GM23248 (cell line): ENCODE measurements around the gene TLCD3A.

Experiments
- EZH2 ChIP-seq: fragments of 200-600 bp; sonication (generic); IDR thresholded peaks from 2 replicates; pipeline ENCODE4 v1.6.1; 2018; ENCODE audit warnings: antibody characterized with exemption, mild to moderate bottlenecking; ENCODE audit not compliant: insufficient read depth, poor library complexity, severe bottlenecking
- EZH2phosphoT487 ChIP-seq: fragments of 200-600 bp; sonication (generic); IDR thresholded peaks from 2 replicates; pipeline ENCODE4 v1.6.1; 2018; ENCODE audit warnings: antibody characterized with exemption, moderate library complexity, mild to moderate bottlenecking, low read depth; ENCODE audit not compliant: insufficient read depth

DNA sequence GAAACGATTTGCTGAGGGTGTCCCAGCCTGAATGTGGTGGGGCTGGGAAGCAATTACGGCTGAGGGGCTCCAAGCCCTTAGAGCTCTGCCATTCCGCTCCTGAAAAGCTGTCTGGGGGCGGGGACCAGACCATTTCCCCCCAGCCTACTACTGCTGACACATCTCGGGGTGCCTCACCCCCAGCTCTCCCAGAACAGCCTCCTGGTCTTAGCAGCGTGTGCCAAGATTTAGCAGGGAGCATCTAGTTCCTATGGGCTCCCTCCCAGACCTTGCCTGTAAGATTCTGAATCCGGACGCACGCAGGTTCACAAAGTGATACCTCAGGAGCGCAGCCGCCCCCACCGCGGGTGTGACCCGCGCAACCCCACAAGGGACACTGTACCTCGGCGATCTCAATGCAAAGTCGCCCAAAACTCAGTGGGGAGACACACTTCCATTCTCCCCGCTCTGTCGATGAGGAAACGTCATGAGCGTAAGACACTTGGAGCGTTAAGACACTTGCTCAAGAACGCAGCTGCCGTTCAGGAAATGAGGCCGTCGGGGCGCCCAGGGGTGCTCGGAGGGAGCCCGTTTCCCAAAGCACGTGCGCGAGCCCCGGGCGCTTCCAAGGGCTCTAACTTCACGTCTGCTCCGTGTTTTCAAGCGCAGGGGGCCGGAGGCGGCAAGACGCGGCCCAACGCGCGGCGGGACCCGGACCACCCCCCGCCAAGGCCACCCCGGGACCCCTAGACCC, 19.0 kb downstream of the TLCD3A start:
- TF ChIP-seq EZH2phosphoT487 (no peak), EZH2 (no peak)
